SU-DHL-6 (cell line): ENCODE measurements around the gene NDFIP1.

ENCODE experiments used
- H2AFZ ChIP-seq: fragments of 200-600 bp; sonication (generic); 2 replicates; pipeline ENCODE4 v1.6.1; 2014; ENCODE audit warnings: low read depth, mild to moderate bottlenecking, moderate library complexity, mixed read lengths, antibody characterized with exemption, low read length; ENCODE audit not compliant: severe bottlenecking
- H3F3A ChIP-seq: fragments of 200-600 bp; shearing (Covaris generic); 2 replicates; pipeline ENCODE4 v1.6.0; 2016; ENCODE audit warnings: antibody characterized with exemption, mild to moderate bottlenecking; ENCODE audit not compliant: insufficient read depth
- H3K27ac ChIP-seq: fragments of 200-600 bp; sonication (generic); 2 replicates; pipeline ENCODE4 v1.5.1; 2016; ENCODE audit warnings: low read depth, mild to moderate bottlenecking, low read length, moderate library complexity, mixed read lengths
- H3K27me3 ChIP-seq: fragments of 200-600 bp; sonication (generic), shearing (Covaris generic); 2 replicates; pipeline ENCODE4 v1.6.0; 2014; ENCODE audit warnings: mild to moderate bottlenecking, low read length
- H3K36me3 ChIP-seq: fragments of 200-600 bp; sonication (generic); 2 replicates; pipeline ENCODE4 v1.6.1; 2014; ENCODE audit warnings: mild to moderate bottlenecking, low read length, mixed read lengths
- H3K4me2 ChIP-seq: fragments of 300-600, 200-600 bp; shearing (Covaris generic), sonication (generic); 2 replicates; pipeline ENCODE4 v1.6.0; 2014; ENCODE audit warnings: low read length, low read depth, mild to moderate bottlenecking; ENCODE audit not compliant: poor library complexity, severe bottlenecking
- H3K4me3 ChIP-seq: fragments of 200-600 bp; sonication (generic); 2 replicates; pipeline ENCODE4 v1.5.1; 2014; ENCODE audit warnings: antibody characterized with exemption, low read length, mild to moderate bottlenecking, mixed read lengths; ENCODE audit not compliant: insufficient read depth, poor library complexity, severe bottlenecking
- H3K79me2 ChIP-seq: fragments of 200-600 bp; sonication (generic); 2 replicates; pipeline ENCODE4 v1.6.1; 2014; ENCODE audit warnings: mild to moderate bottlenecking, low read length, moderate library complexity; ENCODE audit not compliant: insufficient read depth
- H3K9ac ChIP-seq: fragments of 200-600 bp; sonication (generic); 2 replicates; pipeline ENCODE4 v1.7.0; 2014; ENCODE audit warnings: mild to moderate bottlenecking, low read length
- H3K9me2 ChIP-seq: fragments of 200-600 bp; sonication (generic); replicated peaks from 2 replicates; pipeline ENCODE4 v1.6.1; 2014; ENCODE audit warnings: low read length; ENCODE audit not compliant: insufficient read depth
- H3K9me3 ChIP-seq: fragments of 200-600 bp; sonication (generic); 2 replicates; pipeline ENCODE4 v1.6.1; 2014; ENCODE audit warnings: low read length, mixed read lengths; ENCODE audit not compliant: insufficient read depth
- H4K20me1 ChIP-seq: fragments of 200-600 bp; sonication (generic); 2 replicates; pipeline ENCODE4 v1.6.1; 2014; ENCODE audit warnings: low read depth, mild to moderate bottlenecking, antibody characterized with exemption, low read length, moderate library complexity, mixed read lengths
- CTCF ChIP-seq: fragments of 200-600 bp; sonication (generic); IDR thresholded peaks from one replicate; pipeline ENCODE4 v1.5.1; 2017; ENCODE audit warnings: antibody characterized with exemption, mild to moderate bottlenecking, low read length, moderate library complexity; ENCODE audit not compliant: insufficient read depth, poor library complexity, severe bottlenecking
- EZH2phosphoT487 ChIP-seq: fragments of 200-600 bp; sonication (generic), shearing (Covaris generic); conservative IDR thresholded peaks from 2 replicates; pipeline ENCODE4 v1.6.1; 2018; ENCODE audit warnings: mild to moderate bottlenecking, antibody characterized with exemption, low read length, moderate library complexity, mixed read lengths

Gene NDFIP1

DNA sequence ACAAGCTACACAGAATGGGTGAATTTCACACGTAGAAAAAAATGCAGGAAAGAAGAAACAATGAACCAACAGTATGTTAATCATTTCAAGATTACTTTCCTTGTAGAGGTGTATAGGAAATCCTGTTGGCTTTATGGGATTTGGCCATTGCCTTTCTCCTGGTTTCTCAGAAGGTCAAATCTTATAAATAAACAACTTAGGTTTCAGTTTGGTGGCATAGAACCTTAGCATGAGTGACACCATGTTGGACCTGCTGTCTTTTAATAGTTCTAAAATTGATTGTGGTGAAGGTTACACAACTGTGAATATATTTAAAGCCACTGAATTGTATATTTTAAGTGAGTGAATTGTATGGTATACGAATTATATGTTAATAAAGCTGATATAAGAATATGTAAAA lies 16.7 kb upstream of the NDFIP1 start:
- H3K4me2 ChIP-seq = no peak overlapping the region
- no peaks in the 10 kb centered on the region for H3K9me3 ChIP-seq
- TF ChIP-seq EZH2phosphoT487 (no peak), CTCF (no peak)
- no peak overlapping the region for H3K9ac ChIP-seq
- no peaks in the 10 kb centered on the region for H3K36me3 ChIP-seq
- no peaks in the 10 kb centered on the region for H4K20me1 ChIP-seq
- H3F3A ChIP-seq = no peaks in the 10 kb centered on the region
- no peak overlapping the region for H2AFZ ChIP-seq
- H3K27me3 ChIP-seq = no peaks in the 10 kb centered on the region
- H3K27ac ChIP-seq = no peak overlapping the region
- H3K79me2 ChIP-seq = no peaks in the 10 kb centered on the region
- H3K9me2 ChIP-seq = no peaks in the 10 kb centered on the region
- H3K4me3 ChIP-seq = no peak overlapping the region

DNA sequence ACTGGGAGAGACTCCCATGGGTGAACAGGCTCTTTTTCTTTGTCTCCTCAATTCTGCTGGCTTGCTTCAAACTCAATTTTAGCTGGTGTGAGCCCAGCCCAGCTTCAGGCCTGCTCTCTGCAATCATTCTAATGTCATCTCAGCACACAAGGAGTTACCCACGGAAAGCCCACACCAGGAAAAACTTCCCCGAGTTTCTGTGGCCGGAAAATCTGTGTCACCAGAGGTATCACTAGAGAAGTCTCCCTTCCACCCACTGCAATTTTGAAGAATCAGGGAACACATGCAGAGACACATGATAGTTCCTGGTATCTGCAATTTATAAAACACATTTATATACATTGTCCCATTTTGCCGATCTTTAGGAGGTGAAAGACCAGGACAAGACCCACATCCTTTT lies 13.5 kb upstream of the NDFIP1 start:
- Histone ChIP-seq H3K4me3 (no peak overlapping the region), H3K79me2 (no peaks in the 10 kb centered on the region), H3K9ac (no peak overlapping the region)

GRCh38 chr5:142095651-142096330 lies 12.8 kb upstream of the NDFIP1 start:
- Histone ChIP-seq H3K36me3 (no peaks in the 10 kb centered on the region), H3K79me2 (no peaks in the 10 kb centered on the region), H2AFZ (no peak overlapping the region), H3K9ac (no peak overlapping the region), H3F3A (no peaks in the 10 kb centered on the region), H3K9me3 (no peaks in the 10 kb centered on the region), H4K20me1 (no peaks in the 10 kb centered on the region), H3K4me3 (no peak overlapping the region), H3K9me2 (no peaks in the 10 kb centered on the region), H3K4me2 (no peak overlapping the region), H3K27ac (no peak overlapping the region), H3K27me3 (no peaks in the 10 kb centered on the region)
- TF ChIP-seq EZH2phosphoT487 (no peak), CTCF (no peak)

More for the DNA sequence above, 13.5 kb upstream of the NDFIP1 start:
- Histone ChIP-seq H3K27ac (no peak overlapping the region), H3K9me3 (no peaks in the 10 kb centered on the region), H3K27me3 (no peaks in the 10 kb centered on the region), H2AFZ (no peak overlapping the region), H3K9me2 (no peaks in the 10 kb centered on the region), H3K36me3 (no peaks in the 10 kb centered on the region), H3F3A (no peaks in the 10 kb centered on the region), H4K20me1 (no peaks in the 10 kb centered on the region), H3K4me2 (no peak overlapping the region)
- TF ChIP-seq CTCF (no peak), EZH2phosphoT487 (no peak)
